HepG2 (cell line): ENCODE measurements around the gene GRK3. TPM values are rescaled to one million over a fixed set of nuclear protein-coding genes. Genes with fewer than 3 reads are reported as not detected.

Experiments used
- ATAC-seq: fragments of 200-7000 bp; cut with Tn5 transposase; 3 replicates; pipeline ENCODE4 v1.9.1; 2020; ENCODE audit warnings: mild to moderate bottlenecking, moderate library complexity
- BruUV-seq: library from RNA; stranded (reverse); fragments of 400-500 nt; replicated peaks from 2 replicates; lab custom pipeline; 2021; lab: Mats Ljungman, UMichigan
- CTCF ChIA-PET: fragments of 300-600 bp; formaldehyde crosslinking; extraction: SDS; loops from one replicate; lab custom pipeline; 2021; ENCODE audit warnings: low total read pairs, inconsistent platforms, low intra/inter-chr PET ratio; lab: Yijun Ruan, JAX
- POLR2A ChIA-PET: fragments of 350-600 bp; sonication (Branson Sonifier 250); formaldehyde crosslinking; loops from one replicate; lab custom pipeline; 2020; ENCODE audit warnings: antibody characterized with exemption, inconsistent platforms; lab: Yijun Ruan, JAX
- DNase-seq: peaks from one replicate; pipeline ENCODE4 v3.0.0-alpha.2; 2015; ENCODE audit warnings: low spot score
- FAIRE-seq: peaks from 3 replicates; lab custom pipeline; 2011; peaks lifted over from hg19 to GRCh38; lab: Jason Lieb, UNC
- H2AFZ ChIP-seq: one replicate; pipeline ENCODE4 v1.6.1; 2011; ENCODE audit warnings: low read length, inconsistent platforms
- H3K27ac ChIP-seq: fragments of 300-600 bp; 3 replicates; pipeline ENCODE4 v1.8.0; 2011; ENCODE audit warnings: mixed run types, mild to moderate bottlenecking, mixed read lengths, low read length, inconsistent platforms; ENCODE audit not compliant: insufficient read depth; ENCODE audit errors: extremely low read length
- H3K27me3 ChIP-seq, 2 experiments: fragments of 200-600 bp in 1 of 2; 2 replicates in 1 of 2; 3 replicates in 1 of 2; pipeline versions ENCODE4 v1.6.0 to v1.8.0; 2011; ENCODE audit warnings: low read length in 2 of 2, mild to moderate bottlenecking in 2 of 2, moderate library complexity in 2 of 2, inconsistent platforms in 1 of 2; ENCODE audit not compliant: insufficient read depth in 2 of 2, control insufficient read depth in 1 of 2
- H3K36me3 ChIP-seq, 2 experiments: fragments of 200-600 bp in 1 of 2; replicated peaks in 1 of 2; 2 replicates in 1 of 2; 3 replicates in 1 of 2; pipeline versions ENCODE4 v1.5.1 to v1.8.0; 2011; ENCODE audit warnings: low read length in 2 of 2, inconsistent platforms in 1 of 2; ENCODE audit not compliant: insufficient read depth in 2 of 2, control insufficient read depth in 1 of 2
- H3K4me1 ChIP-seq: 2 replicates; pipeline ENCODE4 v1.5.1; 2012; ENCODE audit warnings: low read length, inconsistent platforms; ENCODE audit not compliant: insufficient read depth
- H3K4me2 ChIP-seq: 2 replicates; pipeline ENCODE4 v1.6.0; 2011; ENCODE audit warnings: low read depth, low read length, inconsistent platforms
- H3K4me3 ChIP-seq, 3 experiments: fragments of 200-600 bp in 1 of 3; sonication (generic), shearing (Covaris generic) in 1 of 3; replicated peaks in 1 of 3; 2 replicates each; pipeline ENCODE4 v1.5.1; 2011 to 2016; ENCODE audit warnings: low read length in 3 of 3, inconsistent platforms in 2 of 3, low read depth in 2 of 3, mild to moderate bottlenecking in 2 of 3, control low read depth in 1 of 3, mixed read lengths in 1 of 3; ENCODE audit not compliant: insufficient read depth in 1 of 3
- H3K79me2 ChIP-seq: one replicate; pipeline ENCODE4 v1.6.1; 2011; ENCODE audit warnings: low read length, inconsistent platforms; ENCODE audit not compliant: insufficient read depth
- H3K9ac ChIP-seq: 2 replicates; pipeline ENCODE4 v1.6.0; 2011; ENCODE audit warnings: mild to moderate bottlenecking, low read depth, low read length, inconsistent platforms; ENCODE audit not compliant: insufficient read depth
- H3K9me3 ChIP-seq: 2 replicates; pipeline ENCODE4 v1.5.1; 2012; ENCODE audit warnings: mild to moderate bottlenecking, low read length
- H4K20me1 ChIP-seq: 2 replicates; pipeline ENCODE4 v1.6.0; 2011; ENCODE audit warnings: inconsistent platforms, mild to moderate bottlenecking, low read length, moderate library complexity; ENCODE audit not compliant: insufficient read depth
- CEBPB ChIP-seq: IDR thresholded peaks from 2 replicates; pipeline ENCODE4 v1.6.1; 2011; ENCODE audit warnings: low read depth, low read length, improper control_type of control experiment, borderline replicate concordance
- ELF3 ChIP-seq: IDR thresholded peaks from 2 replicates; pipeline ENCODE4 v1.6.1; 2016; ENCODE audit warnings: missing genetic modification reagents, missing compliant biosample characterization
- PHF5A ChIP-seq: IDR thresholded peaks from one replicate; pipeline ENCODE4 v1.6.1; 2018; ENCODE audit warnings: low read depth, missing genetic modification reagents; ENCODE audit not compliant: unreplicated experiment
- SMC3 ChIP-seq: IDR thresholded peaks from 2 replicates; pipeline ENCODE4 v1.6.1; 2011; ENCODE audit warnings: low read length, improper control_type of control experiment
- STAG1 ChIP-seq: sonication (generic); formaldehyde crosslinking; IDR thresholded peaks from 2 replicates; pipeline ENCODE4 v1.4.0; 2020; ENCODE audit warnings: missing genetic modification reagents
- WIZ ChIP-seq: sonication (generic); formaldehyde crosslinking; IDR thresholded peaks from 2 replicates; pipeline ENCODE4 v1.5.1; 2020; ENCODE audit warnings: mild to moderate bottlenecking, missing genetic modification reagents
- ZBTB42 ChIP-seq: sonication (generic); formaldehyde crosslinking; IDR thresholded peaks from 2 replicates; pipeline ENCODE4 v1.5.0; 2020; ENCODE audit warnings: mild to moderate bottlenecking, missing genetic modification reagents
- ZNF260 ChIP-seq: sonication (generic); formaldehyde crosslinking; IDR thresholded peaks from 2 replicates; pipeline ENCODE4 v1.4.0; 2020; ENCODE audit warnings: missing genetic modification reagents, low read depth, mild to moderate bottlenecking, borderline replicate concordance
- ZNF572 ChIP-seq: sonication (generic); formaldehyde crosslinking; IDR thresholded peaks from 2 replicates; pipeline ENCODE4 v1.5.1; 2020; ENCODE audit warnings: mild to moderate bottlenecking, missing genetic modification reagents
- ZNF841 ChIP-seq: sonication (generic); formaldehyde crosslinking; IDR thresholded peaks from 2 replicates; pipeline ENCODE4 v1.8.1; 2023; ENCODE audit warnings: missing genetic modification reagents, borderline replicate concordance
- in situ Hi-C: cut with HindIII; loops from 2 replicates; pipeline ENCODE4 v1.10.0; 2017; ENCODE audit warnings: low pct_unique_long_range_greater_than_20kb; ENCODE audit not compliant: extremely low pct_ligation_motif_present
- intact Hi-C: fragments of 100-400 bp; cut with micrococcal nuclease; formaldehyde crosslinking; loops from one replicate; pipeline ENCODE4 v1.10.0; 2022; ENCODE audit not compliant: unreplicated experiment
- polyA plus RNA-seq, 8 experiments: library from polyadenylated mRNA; depleted of rRNA in 3 of 8; stranded (reverse) in 7 of 8; unstranded in 1 of 8; fragments of >200 nt; fragmentation: Illumina TruSeq in 4 of 8; extraction: Trizol in 4 of 8; gene quantifications; 2 replicates each; pipeline versions ENCODE4 v1.2.1 to v1.2.3, GENCODE V29; 2011 to 2016; ENCODE audit warnings: low read depth in 4 of 8, missing spikeins in 1 of 8, mixed read lengths in 1 of 8; ENCODE audit not compliant: insufficient read depth in 1 of 8
- total RNA-seq, 5 experiments: library from RNA; depleted of rRNA; stranded (reverse); fragments of >200 nt; fragmentation: Illumina TruSeq; extraction: Trizol; gene quantifications; 2 replicates each; pipeline ENCODE4 v1.2.3, GENCODE V29; 2016; ENCODE audit warnings: low read depth in 1 of 5
- TF ChIP-seq, protein P1 (sequence below): sonication (generic); formaldehyde crosslinking; conservative IDR thresholded peaks from 2 replicates; pipeline ENCODE4 v1.8.0; 2022; ENCODE audit warnings: mild to moderate bottlenecking, moderate library complexity, missing genetic modification reagents
- TF ChIP-seq, protein P2 (sequence below): sonication (generic); formaldehyde crosslinking; IDR thresholded peaks from 2 replicates; pipeline ENCODE4 v1.5.0; 2020; ENCODE audit warnings: mild to moderate bottlenecking, missing genetic modification reagents, moderate library complexity
- TF ChIP-seq, protein P3 (sequence below): IDR thresholded peaks from 2 replicates; pipeline ENCODE4 v1.6.1; 2012; ENCODE audit warnings: low read depth, low read length, improper control_type of control experiment

GRK3 gene
- total and polyA plus RNA-seq, 2 of the 13 experiments (the other 11 are each of a cell fraction or from before 2014, with no cell fraction given) = 8.5 to 16.7 TPM

DNA sequence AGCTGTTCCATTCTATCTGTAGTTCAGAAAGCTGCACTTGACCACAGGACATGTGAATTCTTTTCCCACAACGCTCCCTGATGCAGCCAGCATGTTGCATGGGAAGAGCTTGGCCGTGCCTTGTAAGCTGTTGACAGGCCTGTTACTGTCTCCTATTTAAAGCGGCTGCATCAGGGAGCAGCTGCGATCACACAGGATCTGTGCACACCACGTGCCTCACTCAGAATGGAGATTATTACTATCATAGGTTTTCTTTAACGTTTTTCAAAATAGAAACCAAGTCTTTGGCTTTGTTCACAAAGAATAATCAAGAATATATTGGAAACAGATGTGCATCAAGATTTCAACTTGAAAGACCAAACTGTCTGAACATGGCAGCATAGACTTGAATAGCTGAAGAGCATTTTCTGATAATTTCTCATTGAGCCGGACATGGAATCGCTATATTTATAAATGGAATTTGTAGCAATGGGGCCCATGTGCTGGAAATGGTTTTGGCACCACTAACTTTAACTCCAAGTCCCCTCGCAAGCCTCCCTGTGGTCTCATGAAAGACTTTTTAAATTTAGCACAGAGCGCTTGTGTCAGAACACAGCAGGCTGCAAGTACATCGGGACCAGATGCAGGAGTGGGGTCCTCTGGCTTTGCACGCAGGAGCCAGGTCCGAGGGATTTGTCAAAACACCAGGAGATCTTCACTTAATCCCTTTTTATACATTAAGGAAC lies 136.7 kb downstream of the GRK3 start (continued):
- TF ChIP-seq, protein P1, sequence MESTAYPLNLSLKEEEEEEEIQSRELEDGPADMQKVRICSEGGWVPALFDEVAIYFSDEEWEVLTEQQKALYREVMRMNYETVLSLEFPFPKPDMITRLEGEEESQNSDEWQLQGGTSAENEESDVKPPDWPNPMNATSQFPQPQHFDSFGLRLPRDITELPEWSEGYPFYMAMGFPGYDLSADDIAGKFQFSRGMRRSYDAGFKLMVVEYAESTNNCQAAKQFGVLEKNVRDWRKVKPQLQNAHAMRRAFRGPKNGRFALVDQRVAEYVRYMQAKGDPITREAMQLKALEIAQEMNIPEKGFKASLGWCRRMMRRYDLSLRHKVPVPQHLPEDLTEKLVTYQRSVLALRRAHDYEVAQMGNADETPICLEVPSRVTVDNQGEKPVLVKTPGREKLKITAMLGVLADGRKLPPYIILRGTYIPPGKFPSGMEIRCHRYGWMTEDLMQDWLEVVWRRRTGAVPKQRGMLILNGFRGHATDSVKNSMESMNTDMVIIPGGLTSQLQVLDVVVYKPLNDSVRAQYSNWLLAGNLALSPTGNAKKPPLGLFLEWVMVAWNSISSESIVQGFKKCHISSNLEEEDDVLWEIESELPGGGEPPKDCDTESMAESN (CRISPR knock-in tag) = no peak
- TF ChIP-seq ZNF841 (CRISPR knock-in tag) = no peak
- no peak for TF ChIP-seq CEBPB
- no peak for TF ChIP-seq ZNF260 (CRISPR knock-in tag)
- TF ChIP-seq ZBTB42 (CRISPR knock-in tag) = no peak

DNA sequence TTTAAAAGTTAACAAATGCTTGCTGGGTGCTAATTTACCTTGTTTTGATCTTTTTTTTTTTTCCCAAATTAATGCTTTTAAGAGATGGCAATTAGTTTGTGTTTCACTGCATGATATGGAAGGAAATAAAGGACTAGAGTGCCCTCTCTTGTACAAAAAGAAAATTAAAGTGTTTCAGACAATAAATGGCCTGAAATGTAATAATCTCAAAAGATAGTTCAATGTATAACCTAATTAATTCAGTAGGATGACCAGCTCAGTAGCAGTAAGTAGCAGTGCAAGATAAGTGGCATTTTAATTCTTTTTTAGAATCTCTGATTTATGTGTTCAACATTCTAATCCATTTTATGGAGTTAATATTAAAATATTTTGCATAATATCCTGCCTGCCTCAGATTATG lies 137.6 kb downstream of the GRK3 start:
- CTCF ChIA-PET = interaction anchor here (0.6 to 3.0 kb wide), 5 partner anchors 68 to 466 kb away, joined by 3 to 13 read pairs (median 3); no protein-coding TSS in a partner anchor
- no peak for TF ChIP-seq PHF5A
- TF ChIP-seq ELF3 = 0 out of 2 replicates have a peak, but pooled peaks have one; percentile 15
- TF ChIP-seq ZNF572 (CRISPR knock-in tag) = no peak
- no peak for TF ChIP-seq WIZ (CRISPR knock-in tag)
- TF ChIP-seq, protein P2, sequence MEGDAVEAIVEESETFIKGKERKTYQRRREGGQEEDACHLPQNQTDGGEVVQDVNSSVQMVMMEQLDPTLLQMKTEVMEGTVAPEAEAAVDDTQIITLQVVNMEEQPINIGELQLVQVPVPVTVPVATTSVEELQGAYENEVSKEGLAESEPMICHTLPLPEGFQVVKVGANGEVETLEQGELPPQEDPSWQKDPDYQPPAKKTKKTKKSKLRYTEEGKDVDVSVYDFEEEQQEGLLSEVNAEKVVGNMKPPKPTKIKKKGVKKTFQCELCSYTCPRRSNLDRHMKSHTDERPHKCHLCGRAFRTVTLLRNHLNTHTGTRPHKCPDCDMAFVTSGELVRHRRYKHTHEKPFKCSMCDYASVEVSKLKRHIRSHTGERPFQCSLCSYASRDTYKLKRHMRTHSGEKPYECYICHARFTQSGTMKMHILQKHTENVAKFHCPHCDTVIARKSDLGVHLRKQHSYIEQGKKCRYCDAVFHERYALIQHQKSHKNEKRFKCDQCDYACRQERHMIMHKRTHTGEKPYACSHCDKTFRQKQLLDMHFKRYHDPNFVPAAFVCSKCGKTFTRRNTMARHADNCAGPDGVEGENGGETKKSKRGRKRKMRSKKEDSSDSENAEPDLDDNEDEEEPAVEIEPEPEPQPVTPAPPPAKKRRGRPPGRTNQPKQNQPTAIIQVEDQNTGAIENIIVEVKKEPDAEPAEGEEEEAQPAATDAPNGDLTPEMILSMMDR (CRISPR knock-in tag) = peak; percentile 45
- TF ChIP-seq SMC3 = peak; percentile 46; the same call in 1 of the 2 replicates
- peak; percentile 78 for TF ChIP-seq STAG1
- TF ChIP-seq, protein P3, sequence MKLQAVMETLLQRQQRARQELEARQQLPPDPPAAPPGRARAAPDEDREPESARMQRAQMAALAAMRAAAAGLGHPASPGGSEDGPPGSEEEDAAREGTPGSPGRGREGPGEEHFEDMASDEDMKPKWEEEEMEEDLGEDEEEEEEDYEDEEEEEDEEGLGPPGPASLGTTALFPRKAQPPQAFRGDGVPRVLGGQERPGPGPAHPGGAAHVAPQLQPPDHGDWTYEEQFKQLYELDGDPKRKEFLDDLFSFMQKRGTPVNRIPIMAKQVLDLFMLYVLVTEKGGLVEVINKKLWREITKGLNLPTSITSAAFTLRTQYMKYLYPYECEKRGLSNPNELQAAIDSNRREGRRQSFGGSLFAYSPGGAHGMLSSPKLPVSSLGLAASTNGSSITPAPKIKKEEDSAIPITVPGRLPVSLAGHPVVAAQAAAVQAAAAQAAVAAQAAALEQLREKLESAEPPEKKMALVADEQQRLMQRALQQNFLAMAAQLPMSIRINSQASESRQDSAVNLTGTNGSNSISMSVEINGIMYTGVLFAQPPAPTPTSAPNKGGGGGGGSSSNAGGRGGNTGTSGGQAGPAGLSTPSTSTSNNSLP = 0 out of 2 replicates have a peak, but pooled peaks have one; percentile 22
- no peak overlapping the region for H2AFZ ChIP-seq
- intact Hi-C loops = loop anchor here (1.0 to 5.0 kb wide), 3 partner anchors 70 to 158 kb away; partner anchors contain the start of gene GRK3
- in situ Hi-C loops = loop anchor here (5.0 kb wide), 1 partner anchor 240 kb away; no protein-coding TSS in a partner anchor
- peaks cover 4 to 12% of the 10 kb centered on the region in 2 experiments; a peak in 3 of 5 replicates for H3K36me3 ChIP-seq
- no peaks in the 10 kb centered on the region for H3K79me2 ChIP-seq
- H3K4me2 ChIP-seq = no peak overlapping the region
- peak; percentile 18 for DNase-seq
- no TSS peak for BruUV-seq
- FAIRE-seq = no peak
- ATAC-seq = no peak
- H3K27me3 ChIP-seq = no peaks in the 10 kb centered on the region
- no peaks in the 10 kb centered on the region for H3K9me3 ChIP-seq
- no peaks in the 10 kb centered on the region; the same call in 1 of the 2 replicates for H4K20me1 ChIP-seq
- no peaks in the 10 kb centered on the region for H3K4me1 ChIP-seq
- POLR2A ChIA-PET = no interaction called here
- H3K9ac ChIP-seq = no peak overlapping the region
- no peak overlapping the region for H3K4me3 ChIP-seq
- H3K27ac ChIP-seq = no peak overlapping the region
